Nephron (organoid): Measurements from ENCODE around the gene PCDH7.

Experiments
- H3K27ac Mint-ChIP-seq, 3 experiments: 2 replicates each; pipeline ENCODE4 v1.8.0; 2020; ENCODE audit warnings: mixed read lengths in 3 of 3, mild to moderate bottlenecking in 2 of 3, moderate library complexity in 1 of 3
- H3K27me3 Mint-ChIP-seq: 2 replicates; pipeline ENCODE4 v1.8.0; 2021; ENCODE audit warnings: low read depth, mild to moderate bottlenecking, moderate library complexity, mixed read lengths
- H3K36me3 Mint-ChIP-seq: 2 replicates; pipeline ENCODE4 v1.8.0; 2020; ENCODE audit warnings: low read depth, mixed read lengths
- H3K4me1 Mint-ChIP-seq: 2 replicates; pipeline ENCODE4 v1.8.0; 2020; ENCODE audit warnings: mixed read lengths
- H3K4me3 Mint-ChIP-seq, 3 experiments: 2 replicates each; pipeline ENCODE4 v1.8.0; 2020; ENCODE audit warnings: mild to moderate bottlenecking in 3 of 3, mixed read lengths in 3 of 3, moderate library complexity in 2 of 3
- H3K9me3 Mint-ChIP-seq: 2 replicates; pipeline ENCODE4 v1.8.0; 2020; ENCODE audit warnings: mixed read lengths
- CTCF ChIP-seq, 3 experiments: fragments of 200-600 bp; sonication (generic); IDR thresholded peaks; one replicate each; pipeline ENCODE4 v1.5.0; 2021; ENCODE audit warnings: antibody characterized with exemption in 3 of 3; ENCODE audit not compliant: unreplicated experiment in 3 of 3

PCDH7 gene

GRCh38 chr4:30716681-30717207 is 3.4 kb upstream of the PCDH7 start:
- H3K4me1 Mint-ChIP-seq, result peaks cover 9% of the 10 kb centered on the region
- H3K4me3 Mint-ChIP-seq, result peak overlapping the region; percentile 88 to 98 (median 92)
- TF ChIP-seq CTCF (IDR thresholded peaks at IDR 0.05; ENCODE audit: unreplicated experiment in 3 of 3), result no peak
- H3K27ac Mint-ChIP-seq, result peak overlapping the region; percentile 90 to 93 (median 92)
- H3K27me3 Mint-ChIP-seq, result peaks cover 8% of the 10 kb centered on the region
- H3K9me3 Mint-ChIP-seq, result no peaks in the 10 kb centered on the region
- peaks cover 3% of the 10 kb centered on the region for H3K36me3 Mint-ChIP-seq

GRCh38 chr4:30717208-30718020 is 2.8 kb upstream of the PCDH7 start:
- Mint-ChIP-seq H3K4me3 (peak overlapping the region; percentile 88 to 98 (median 92)), H3K27ac (peak overlapping the region; percentile 90 to 93 (median 92)), H3K4me1 (peaks cover 9% of the 10 kb centered on the region), H3K27me3 (peaks cover 10% of the 10 kb centered on the region), H3K9me3 (no peaks in the 10 kb centered on the region), H3K36me3 (peaks cover 3% of the 10 kb centered on the region)
- no peak for TF ChIP-seq CTCF (IDR thresholded peaks at IDR 0.05; ENCODE audit: unreplicated experiment in 3 of 3)

- peak overlapping the region; percentile 90 to 93 (median 92) for H3K27ac Mint-ChIP-seq
- H3K36me3 Mint-ChIP-seq, result peaks cover 10% of the 10 kb centered on the region
- TF ChIP-seq CTCF (IDR thresholded peaks at IDR 0.05; ENCODE audit: unreplicated experiment in 3 of 3), result no peak
- H3K4me3 Mint-ChIP-seq, result peak overlapping the region; percentile 88 to 98 (median 92)
- peaks cover 11% of the 10 kb centered on the region for H3K4me1 Mint-ChIP-seq
- H3K27me3 Mint-ChIP-seq, result peaks cover 17% of the 10 kb centered on the region
- no peaks in the 10 kb centered on the region for H3K9me3 Mint-ChIP-seq
These were observed 2.1 kb upstream of the PCDH7 start for GRCh38 chr4:30718021-30718542.

- peak overlapping the region; percentile 90 to 92 (median 90) for H3K27ac Mint-ChIP-seq
- peak in 2 of 3 experiments; percentile 11 to 15 for TF ChIP-seq CTCF (IDR thresholded peaks at IDR 0.05; ENCODE audit: unreplicated experiment in 3 of 3)
- peaks cover 24% of the 10 kb centered on the region for H3K27me3 Mint-ChIP-seq
- no peaks in the 10 kb centered on the region for H3K9me3 Mint-ChIP-seq
- peaks cover 19% of the 10 kb centered on the region for H3K4me1 Mint-ChIP-seq
- H3K36me3 Mint-ChIP-seq, result peaks cover 18% of the 10 kb centered on the region
- peak overlapping the region; percentile 88 to 98 (median 92) for H3K4me3 Mint-ChIP-seq
These were observed 1.3 kb upstream of the PCDH7 start for GRCh38 chr4:30718641-30719453.

GRCh38 chr4:30719454-30720020 is 632 bp upstream of the PCDH7 start:
- peaks cover 27% of the 10 kb centered on the region for H3K27me3 Mint-ChIP-seq
- H3K27ac Mint-ChIP-seq, result peak overlapping the region; percentile 90 to 92 (median 90)
- H3K4me3 Mint-ChIP-seq, result peak overlapping the region; percentile 88 to 98 (median 92)
- peaks cover 26% of the 10 kb centered on the region for H3K4me1 Mint-ChIP-seq
- no peak for TF ChIP-seq CTCF (IDR thresholded peaks at IDR 0.05; ENCODE audit: unreplicated experiment in 3 of 3)
- peaks cover 23% of the 10 kb centered on the region for H3K36me3 Mint-ChIP-seq
- H3K9me3 Mint-ChIP-seq, result no peaks in the 10 kb centered on the region
